ENCODE data around the gene KCNJ15. TPM values are rescaled to one million over a fixed set of nuclear protein-coding genes. Genes with fewer than 3 reads are reported as not detected.

KCNJ15 gene
- total and polyA plus RNA-seq, 2 of the 8 experiments (the other 6 are each of a cell fraction or from before 2014, with no cell fraction given) = under 0.01 TPM; not detected in 1

GRCh38 chr21:38219049-38219628, 37.7 kb upstream of the KCNJ15 start (continued):
- TF ChIP-seq CBX8 (IDR thresholded peaks at IDR 0.05; ENCODE audit: borderline replicate concordance, low read depth, low read length) = no peak

All from H1 (cell line).